GM18870 (cell line): ENCODE results near the gene MAD1L1.

ENCODE experiments used
- ATAC-seq: cut with Tn5 transposase; IDR thresholded peaks from one replicate; pipeline ENCODE4 v1.9.1; 2021; ENCODE audit warnings: moderate library complexity; ENCODE audit not compliant: unreplicated experiment

Gene MAD1L1

GRCh38 chr7:1814089-1814811, 418.5 kb downstream of the MAD1L1 start:
- ATAC-seq: no peak

- no peak for ATAC-seq
Observed at GRCh38 chr7:1813394-1814088, 419.2 kb downstream of the MAD1L1 start.

- ATAC-seq: no peak
Observed at GRCh38 chr7:1812509-1813393, 420.0 kb downstream of the MAD1L1 start.

- ATAC-seq: no peak
Observed at GRCh38 chr7:1811850-1812508, 420.8 kb downstream of the MAD1L1 start.

- no peak for ATAC-seq
Observed at GRCh38 chr7:1810961-1811849, 421.5 kb downstream of the MAD1L1 start.

GRCh38 chr7:1810521-1810920, 422.2 kb downstream of the MAD1L1 start:
- no peak for ATAC-seq

- no peak for ATAC-seq
Observed at GRCh38 chr7:1809601-1810258, 423.0 kb downstream of the MAD1L1 start.

GRCh38 chr7:1809070-1809469, 423.7 kb downstream of the MAD1L1 start:
- no peak for ATAC-seq

GRCh38 chr7:1807821-1808600, 424.7 kb downstream of the MAD1L1 start:
- no peak for ATAC-seq

- no peak for ATAC-seq
Observed at GRCh38 chr7:1806354-1806753, 426.4 kb downstream of the MAD1L1 start.

- no peak for ATAC-seq
Observed at GRCh38 chr7:1804310-1804709, 428.4 kb downstream of the MAD1L1 start.

- no peak for ATAC-seq
Observed at GRCh38 chr7:1802899-1803298, 429.8 kb downstream of the MAD1L1 start.

GRCh38 chr7:1800902-1801301, 431.8 kb downstream of the MAD1L1 start:
- ATAC-seq: no peak

- ATAC-seq: no peak
Observed at GRCh38 chr7:1798191-1798590, 434.6 kb downstream of the MAD1L1 start.

- ATAC-seq: no peak
Observed at GRCh38 chr7:1794888-1795542, 437.7 kb downstream of the MAD1L1 start.

GRCh38 chr7:1787681-1788235, 445.0 kb downstream of the MAD1L1 start:
- ATAC-seq: no peak

GRCh38 chr7:1787241-1787640, 445.5 kb downstream of the MAD1L1 start:
- ATAC-seq: no peak

GRCh38 chr7:1785839-1786238, 446.9 kb downstream of the MAD1L1 start:
- ATAC-seq: no peak
